Stimulated activated CD4-positive, alpha-beta T cell treated with anti-CD3 and anti-CD28 coated beads, Interleukin-4, amount 100 ng/mL, for 1 hour (primary cell): ENCODE data around the gene APOL3.
"Not testable (repeated sequence)": the region's sequence is repeated elsewhere in the genome, so short reads cannot be mapped to it uniquely, and the experiment has no call there.

ENCODE experiments used
- DNase-seq: peaks from one replicate; pipeline ENCODE4 v3.0.0-alpha.2; 2020

The APOL3 gene

DNA sequence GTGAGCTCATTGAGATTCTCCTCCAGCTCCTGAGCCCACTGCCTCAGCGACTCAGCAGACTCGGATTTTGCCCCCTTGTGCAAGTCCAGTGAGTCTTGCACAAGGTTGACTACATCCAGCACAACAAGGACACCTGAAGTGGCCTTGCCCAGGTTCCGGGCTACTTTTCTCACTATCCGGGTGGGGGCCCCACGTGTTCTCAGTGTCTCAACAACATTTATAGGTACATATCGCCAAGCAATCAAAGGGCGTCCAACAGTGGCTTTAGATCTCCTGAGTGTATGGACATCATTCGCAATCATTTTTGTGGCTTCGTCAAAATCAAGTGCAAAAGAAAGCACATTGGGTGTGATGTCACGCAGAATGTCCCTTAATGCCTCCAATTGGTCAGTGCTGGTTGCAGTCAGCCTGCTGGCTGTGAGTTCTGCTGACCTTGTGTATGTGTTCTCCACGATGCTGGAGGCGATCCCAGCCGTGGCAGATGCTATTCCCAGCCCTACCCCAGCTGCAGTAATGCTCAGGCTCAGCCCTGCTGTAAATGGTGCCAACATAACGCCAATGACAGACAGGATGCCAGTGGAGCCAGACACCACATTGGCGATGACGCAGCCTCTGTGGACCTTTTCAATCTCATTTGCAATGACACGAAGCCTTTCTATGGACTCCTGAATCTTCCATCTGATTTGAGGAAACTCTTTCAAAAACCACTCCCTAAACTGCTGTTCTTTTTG lies 30.7 kb upstream of the APOL3 start:
- DNase-seq: no peak

DNA sequence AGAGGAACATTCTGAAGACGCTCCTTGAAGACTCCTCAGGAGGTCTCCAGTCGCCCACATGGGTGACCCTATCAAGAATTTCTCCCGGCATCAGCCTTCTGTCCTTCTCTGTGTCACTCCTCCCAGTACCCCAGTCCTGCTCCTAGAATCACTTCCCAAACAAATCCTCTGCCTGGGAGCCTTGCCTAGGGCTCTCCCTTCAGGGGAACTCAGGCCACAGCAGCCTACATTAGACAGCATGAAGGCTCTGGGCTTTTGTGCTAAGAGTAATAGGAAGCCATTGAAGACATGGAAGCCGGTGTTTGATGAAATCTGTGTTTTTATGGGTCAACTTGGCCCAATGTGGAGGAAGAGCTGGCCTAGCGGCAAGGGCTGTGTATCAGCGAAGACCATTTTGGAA lies 27.3 kb upstream of the APOL3 start:
- not testable (repeated sequence) for DNase-seq

DNA sequence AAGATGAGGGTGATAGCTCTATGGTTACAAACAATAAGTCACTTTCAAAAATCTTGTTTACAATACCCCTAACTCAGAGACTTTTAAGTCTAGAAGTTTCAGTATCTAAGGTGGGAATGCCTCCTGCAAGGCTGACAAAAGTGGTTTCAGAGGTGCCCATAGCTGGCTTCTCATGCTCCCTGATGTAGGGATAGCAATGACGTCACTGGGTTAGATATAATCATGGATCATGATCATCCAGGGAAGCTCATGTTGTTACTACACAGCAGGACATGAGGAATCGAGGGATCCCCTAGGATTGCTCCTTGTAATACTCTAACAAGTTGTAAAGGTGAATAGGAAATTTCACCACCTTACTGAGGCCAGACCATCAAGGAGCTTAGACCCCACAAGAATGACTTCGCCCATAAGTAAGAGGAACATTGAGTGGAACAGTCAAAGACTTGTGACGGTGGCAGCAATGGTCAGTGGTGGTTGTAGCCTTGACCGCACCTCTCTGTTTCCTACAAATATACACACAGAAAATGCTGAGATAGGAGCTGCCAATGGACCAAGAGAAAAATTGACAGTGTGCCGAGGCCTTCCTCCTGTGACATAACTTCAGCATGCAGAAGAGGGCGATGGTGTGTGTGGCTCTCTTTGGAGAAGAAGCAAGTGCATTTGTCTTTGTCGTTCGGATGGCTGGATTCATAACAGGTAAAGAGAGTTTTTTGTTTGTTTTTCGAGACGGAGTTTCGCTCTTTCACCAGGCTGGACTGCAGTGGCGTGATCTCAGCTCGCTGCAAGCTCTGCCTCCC lies 25.5 kb upstream of the APOL3 start:
- DNase-seq: no peak

GRCh38 chr22:36184433-36185025 lies 24.0 kb upstream of the APOL3 start:
- no peak for DNase-seq

DNA sequence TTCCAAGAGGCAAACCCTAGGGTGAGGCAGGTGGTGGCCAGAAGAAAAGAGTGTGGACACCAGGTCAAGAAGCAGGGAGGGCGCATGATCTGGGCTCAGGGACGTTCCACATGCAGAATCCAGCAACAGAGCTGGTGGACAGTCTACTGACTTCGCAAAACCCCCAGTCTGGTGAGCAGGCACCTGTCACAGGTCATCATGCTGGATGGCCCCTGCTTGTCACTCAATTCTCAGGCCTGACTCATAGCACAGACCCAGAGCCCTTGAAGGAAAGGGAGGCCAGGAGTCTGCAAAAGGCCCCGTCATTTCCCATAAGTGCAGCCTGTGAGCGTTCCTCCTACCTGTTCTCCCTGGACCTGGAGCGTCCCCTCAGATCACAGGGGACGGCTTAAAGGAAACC lies 22.9 kb upstream of the APOL3 start:
- DNase-seq: no peak

GRCh38 chr22:36182857-36183256 lies 22.3 kb upstream of the APOL3 start:
- DNase-seq: no peak

- no peak for DNase-seq
Observed at GRCh38 chr22:36182056-36182455, 21.5 kb upstream of the APOL3 start.

DNA sequence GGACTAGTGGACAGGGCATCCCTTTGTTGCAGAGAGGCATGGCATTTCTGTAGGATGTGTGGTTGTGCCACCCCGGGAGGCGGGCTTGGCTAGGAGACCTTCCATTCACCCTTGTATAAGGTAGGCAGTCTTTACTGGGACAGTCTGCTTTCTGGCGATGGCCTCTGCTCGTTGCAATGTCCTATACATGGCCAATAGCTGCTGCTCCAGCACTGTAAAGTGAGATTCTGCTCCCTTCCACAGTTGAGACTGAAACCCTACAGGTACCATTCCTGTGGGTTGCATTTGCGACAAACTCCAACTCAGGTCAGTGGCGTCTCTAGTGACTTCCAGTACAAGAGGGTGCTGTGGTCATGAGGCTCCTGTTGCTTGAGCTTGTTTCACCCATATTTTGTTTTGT lies 20.4 kb upstream of the APOL3 start:
- no peak for DNase-seq

DNA sequence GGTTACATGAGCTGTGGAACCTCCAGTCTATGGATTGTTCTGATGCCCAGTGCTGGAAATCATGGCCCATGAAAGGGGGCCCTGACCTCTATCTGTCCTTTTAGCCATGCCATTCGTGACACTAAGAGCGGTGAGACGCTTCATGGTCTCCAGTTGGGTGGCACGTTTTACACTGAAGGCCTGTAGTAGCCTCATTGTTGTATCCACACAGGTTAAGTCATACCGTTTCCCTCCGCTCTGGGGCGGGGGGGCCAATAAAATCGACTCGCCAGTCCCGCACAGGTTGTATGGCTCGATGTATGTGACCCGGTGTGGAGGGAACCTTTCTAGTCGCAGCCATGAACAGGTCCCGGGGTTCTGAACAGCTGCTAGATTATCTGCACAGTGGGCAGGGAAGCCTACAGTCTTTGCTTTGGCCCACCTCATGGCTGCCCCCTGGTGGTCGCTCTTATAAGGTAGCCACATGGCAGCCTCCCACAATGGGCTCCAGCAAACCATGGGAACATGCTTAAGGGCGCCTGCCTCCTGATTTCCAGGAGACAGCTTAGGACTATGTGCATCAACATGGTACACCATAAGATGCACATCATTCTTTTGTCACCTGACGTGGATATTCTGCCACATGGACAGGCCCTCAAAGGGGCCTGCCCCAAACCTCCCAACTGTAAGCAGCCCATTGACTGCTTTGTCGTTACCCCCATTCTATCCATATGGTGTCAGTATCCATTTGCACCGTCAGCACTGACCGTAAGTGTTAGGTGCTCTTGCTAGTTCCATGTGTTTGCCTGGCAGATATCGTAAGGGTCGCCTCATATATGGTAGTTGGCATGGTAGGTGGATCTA lies 19.7 kb upstream of the APOL3 start:
- peak; percentile 87 for DNase-seq

DNA sequence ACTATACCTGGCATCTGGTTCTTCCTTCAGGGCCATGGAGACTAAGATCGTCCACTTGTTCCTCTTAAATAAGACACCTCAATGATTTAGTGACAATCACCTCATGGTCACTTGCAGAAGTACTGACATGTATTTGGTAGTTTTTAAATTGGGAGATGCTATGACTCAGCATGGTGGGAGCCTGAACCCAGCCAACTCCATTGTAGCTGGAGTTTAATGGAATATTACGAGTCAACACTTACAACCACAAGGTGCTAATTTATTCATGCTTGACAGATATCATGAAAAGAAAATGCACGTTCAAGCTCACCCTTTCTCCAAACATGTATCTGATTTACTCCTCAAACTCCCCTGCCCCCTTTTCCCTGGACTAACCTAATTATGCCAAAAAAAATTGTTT lies 16.6 kb upstream of the APOL3 start:
- DNase-seq: no peak

- no peak for DNase-seq
Observed at GRCh38 chr22:36175892-36176291, 15.3 kb upstream of the APOL3 start.

DNA sequence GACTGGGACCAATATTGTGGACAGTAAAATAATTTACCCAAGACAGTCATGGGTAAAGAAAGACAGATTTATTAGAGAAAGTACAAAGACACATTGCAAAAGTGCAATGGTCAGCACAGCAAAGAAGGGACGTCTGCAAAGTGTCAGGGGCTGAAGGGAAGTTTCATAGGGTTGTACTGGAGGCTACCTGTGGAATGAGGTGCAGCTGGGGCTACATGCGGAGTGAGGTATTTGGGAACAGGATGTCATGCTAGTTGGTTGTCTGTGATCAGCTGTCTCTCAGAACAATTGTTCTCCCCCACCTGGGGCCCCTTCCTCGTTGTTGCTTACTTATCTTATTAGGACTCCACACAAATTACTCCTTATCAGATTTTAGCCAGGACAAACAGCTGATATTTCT lies 11.4 kb upstream of the APOL3 start:
- no peak for DNase-seq

GRCh38 chr22:36166518-36167220 lies 6.1 kb upstream of the APOL3 start:
- DNase-seq: no peak

DNA sequence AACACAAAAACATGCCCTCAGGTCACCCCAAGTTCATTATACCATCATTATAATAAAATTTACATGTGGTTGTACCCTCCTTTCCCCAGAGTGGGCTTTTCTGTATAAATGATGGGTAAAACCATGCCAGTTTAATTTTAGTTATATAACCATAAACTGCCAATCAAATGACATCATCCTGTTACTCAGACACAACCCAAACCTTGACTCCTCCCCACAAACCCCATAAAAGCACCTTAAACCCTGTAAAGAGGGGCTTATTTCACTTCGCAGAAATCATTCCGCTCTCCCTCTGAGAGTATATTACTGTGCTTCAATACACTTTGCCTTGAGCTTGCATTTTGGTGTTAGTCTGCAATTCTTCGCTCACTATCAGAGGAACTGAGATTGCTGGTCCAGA lies 5.5 kb upstream of the APOL3 start:
- no peak for DNase-seq

DNA sequence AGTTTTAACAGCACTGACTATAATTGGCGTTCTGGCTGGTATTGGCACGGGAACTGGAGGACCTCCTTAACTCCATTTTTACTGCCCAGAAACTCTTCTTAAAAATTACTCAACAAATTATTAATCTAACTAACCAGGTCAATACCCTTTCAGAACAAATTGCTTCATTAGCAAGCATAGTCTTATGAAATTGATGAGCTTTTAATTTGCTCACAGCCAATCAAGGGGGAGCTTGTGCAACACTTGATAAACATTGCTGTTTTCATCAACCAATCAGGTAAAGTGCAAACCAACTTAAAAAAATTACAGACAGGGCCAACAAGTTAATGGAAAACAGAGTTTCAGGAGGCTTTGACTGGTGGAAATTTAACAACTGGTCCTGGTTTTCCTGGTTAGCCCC lies 4.6 kb upstream of the APOL3 start:
- DNase-seq: no peak

GRCh38 chr22:36164621-36165020 lies 4.1 kb upstream of the APOL3 start:
- no peak for DNase-seq

- no peak for DNase-seq
Observed at GRCh38 chr22:36163497-36163896, 2.9 kb upstream of the APOL3 start.

- DNase-seq: no peak
Observed at GRCh38 chr22:36162127-36163034, 1.8 kb upstream of the APOL3 start.

DNA sequence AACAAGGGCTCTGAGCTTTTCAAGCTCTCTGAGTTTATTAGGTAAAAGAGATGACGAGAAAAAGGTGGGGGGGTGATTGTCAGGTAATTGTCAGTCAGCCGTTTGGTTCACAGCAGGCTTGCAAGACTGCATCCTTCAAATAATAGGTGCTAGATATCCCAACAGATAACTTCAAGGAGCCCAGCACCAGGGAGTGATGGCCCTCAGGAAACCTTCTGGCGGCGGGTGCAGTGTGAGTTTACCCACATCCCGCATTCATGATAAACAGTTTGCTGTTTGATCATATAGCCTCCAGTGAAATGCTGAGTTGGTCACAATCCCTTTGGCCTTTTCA lies 1.2 kb upstream of the APOL3 start:
- DNase-seq: not testable (repeated sequence)

DNA sequence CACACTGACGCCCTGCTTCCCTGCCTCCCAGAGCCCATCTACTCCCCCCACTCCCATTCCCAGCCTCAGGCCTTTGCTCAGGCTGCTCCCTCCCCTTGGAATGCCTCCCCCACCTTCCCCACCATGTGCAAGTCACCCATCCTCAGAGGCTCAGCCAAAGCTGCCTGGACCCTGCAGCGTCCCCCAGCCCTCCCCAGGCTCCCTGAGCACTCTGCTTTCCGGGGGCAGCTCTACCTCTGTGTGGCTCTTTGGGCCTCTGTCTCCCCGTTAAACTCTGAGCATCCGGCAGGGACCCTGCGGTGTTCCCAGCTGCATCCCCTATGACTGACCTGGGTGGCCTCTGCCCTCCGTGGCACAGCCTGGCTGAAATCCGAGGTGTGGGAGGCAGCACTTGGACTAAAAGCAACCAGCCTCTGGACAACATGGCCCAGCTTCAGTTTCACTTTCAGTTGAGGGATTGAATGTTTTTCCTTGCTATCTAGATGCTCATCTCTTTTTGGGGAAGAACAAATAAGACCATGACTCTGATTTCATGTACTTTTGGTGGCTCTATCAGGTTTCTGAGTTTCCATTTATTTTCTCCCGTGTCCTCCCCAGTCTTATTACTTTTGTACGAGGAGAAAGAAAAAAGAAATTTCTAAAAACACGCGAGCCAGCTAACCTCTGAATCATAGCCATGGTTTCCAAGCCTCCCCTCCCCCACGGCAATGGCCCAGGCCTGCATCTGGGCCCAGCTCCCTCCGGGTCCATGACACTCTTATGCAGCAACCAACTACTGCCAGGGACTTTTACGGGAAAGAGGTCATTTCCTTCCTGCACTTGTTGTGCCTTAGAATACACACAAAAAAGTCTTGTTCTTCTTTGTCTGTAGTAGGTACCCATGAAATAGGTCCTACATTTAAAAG lies 3.8 kb downstream of the APOL3 start:
- peak; percentile 78 for DNase-seq

DNA sequence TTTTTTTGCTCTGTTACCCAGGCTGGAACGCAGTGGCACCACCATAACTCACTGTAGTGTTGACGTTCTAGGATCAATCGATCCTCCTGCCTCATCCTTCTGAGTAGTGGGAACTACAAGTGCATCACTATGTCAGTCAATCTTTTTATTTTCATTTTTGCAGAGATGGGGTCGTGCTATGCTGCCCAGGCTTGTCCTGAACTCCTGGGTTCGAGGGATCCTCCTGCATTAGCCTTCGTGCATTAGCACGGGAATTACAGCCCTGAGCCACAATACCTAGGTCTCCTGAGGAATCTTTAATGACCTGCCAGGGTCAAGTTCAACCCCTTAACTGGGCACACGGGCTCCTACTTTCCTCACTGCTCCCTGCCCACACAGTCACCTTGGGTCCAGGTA lies 4.4 kb downstream of the APOL3 start:
- DNase-seq: no peak
